Fibroblast of the conjunctiva (primary cell): Measurements from ENCODE around the gene SNN.

ENCODE experiments used
- DNase-seq: peaks from one replicate; pipeline ENCODE4 v3.0.0-alpha.2; 2010; ENCODE audit warnings: low read depth

SNN gene

DNA sequence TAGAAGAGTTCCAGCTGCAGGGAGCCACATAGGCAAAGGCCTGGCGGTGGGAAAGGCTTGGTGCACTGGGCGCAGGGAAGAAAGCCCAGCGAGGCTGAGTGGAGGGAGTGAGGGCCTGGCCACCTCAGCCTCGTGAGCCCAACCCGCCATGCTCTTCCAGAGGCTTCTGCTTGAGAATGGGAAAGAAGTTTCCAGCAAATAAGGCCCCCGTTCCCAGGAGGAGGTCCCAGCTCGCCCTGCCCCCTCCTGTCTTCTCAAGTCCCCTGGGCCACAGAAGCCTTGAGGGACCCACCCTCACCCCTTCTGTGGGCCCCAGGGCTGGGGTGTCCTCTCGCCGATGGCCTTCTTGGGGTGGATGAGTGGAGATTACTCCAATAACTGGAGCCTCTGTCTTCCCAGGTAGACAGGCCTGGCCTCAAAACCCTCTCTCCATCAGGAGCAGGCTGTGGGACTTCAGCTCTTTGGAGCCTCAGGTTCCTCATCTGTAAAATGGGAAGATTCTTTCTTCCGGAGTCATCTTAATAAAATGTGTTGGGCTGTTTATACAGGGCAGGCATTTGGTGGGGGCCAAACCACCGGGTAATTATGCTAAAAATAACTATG lies 933 bp upstream of the SNN start:
- no peak for DNase-seq

- DNase-seq = no peak
Measured at GRCh38 chr16:11668623-11669379, 546 bp downstream of the SNN start.

GRCh38 chr16:11669380-11670146 lies 1.3 kb downstream of the SNN start:
- DNase-seq = no peak

- DNase-seq = no peak
Measured at GRCh38 chr16:11670171-11671131, 2.2 kb downstream of the SNN start.

- no peak for DNase-seq
Measured at GRCh38 chr16:11671271-11671670, 3.0 kb downstream of the SNN start.

DNA sequence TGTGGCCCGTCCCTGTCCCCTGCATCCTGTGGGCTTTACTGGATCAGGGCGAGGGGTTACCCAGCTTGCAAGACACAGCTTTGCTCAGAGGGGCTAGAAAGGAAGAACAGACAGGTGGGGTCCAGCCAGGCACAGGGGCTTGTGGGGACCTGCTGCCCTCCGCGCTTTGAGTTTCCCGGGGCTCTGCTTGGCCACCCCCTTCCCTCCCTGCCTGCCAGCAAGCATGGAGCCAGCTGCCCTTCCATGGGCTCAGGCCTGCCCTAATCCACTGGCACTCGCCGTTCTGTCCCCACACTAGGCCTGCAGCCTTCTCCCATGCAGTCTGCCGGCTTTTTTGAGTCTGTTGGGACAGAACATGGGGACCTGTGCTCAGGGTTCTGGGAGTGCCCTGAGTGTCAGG lies 3.4 kb downstream of the SNN start:
- DNase-seq = no peak

GRCh38 chr16:11672206-11673090 lies 4.2 kb downstream of the SNN start:
- no peak for DNase-seq

DNA sequence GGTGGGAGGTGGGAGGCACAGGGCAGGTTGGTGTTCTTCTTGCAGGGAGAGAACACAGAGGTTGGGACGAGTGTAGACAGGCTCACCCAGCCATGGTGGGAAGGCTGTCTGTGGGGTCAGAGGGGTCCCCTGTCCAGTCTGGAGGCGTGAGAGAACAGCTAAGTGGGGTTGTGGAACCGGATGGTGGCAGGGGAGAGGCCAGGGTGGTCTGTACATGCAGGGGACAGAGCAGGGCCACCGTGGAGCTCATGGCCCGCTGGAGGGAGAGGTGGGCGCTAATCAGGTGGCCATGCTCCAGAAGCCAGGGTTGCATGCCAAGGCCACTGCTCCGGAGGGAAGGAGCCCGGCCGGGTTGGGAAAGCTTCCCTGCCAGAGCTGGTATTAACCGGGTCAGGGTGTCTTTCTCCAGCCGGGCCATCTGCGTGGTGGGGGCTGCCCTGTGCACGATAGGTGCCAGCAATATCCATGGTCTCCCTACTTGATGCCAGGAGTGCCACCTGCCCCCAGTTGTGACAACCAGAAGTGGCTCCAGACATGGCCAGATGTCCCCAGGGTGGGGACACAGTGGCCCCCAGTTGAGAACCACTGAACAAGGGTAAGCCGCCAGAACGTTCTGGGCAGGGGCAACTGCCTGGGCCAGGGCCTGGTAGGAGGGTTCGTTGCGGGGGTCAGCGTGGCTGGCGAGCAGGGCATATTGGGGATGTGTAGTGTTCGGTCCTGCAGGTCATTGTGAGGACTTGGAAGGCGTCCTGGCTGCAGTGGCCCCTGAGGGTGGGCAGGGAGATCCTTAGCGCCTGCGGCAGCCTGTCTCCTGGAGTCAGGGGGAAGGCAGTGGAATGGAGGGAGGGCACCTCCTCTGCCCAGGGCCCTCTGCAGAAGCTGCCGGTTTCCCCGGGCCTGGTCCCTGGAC lies 5.1 kb downstream of the SNN start:
- no peak for DNase-seq

DNA sequence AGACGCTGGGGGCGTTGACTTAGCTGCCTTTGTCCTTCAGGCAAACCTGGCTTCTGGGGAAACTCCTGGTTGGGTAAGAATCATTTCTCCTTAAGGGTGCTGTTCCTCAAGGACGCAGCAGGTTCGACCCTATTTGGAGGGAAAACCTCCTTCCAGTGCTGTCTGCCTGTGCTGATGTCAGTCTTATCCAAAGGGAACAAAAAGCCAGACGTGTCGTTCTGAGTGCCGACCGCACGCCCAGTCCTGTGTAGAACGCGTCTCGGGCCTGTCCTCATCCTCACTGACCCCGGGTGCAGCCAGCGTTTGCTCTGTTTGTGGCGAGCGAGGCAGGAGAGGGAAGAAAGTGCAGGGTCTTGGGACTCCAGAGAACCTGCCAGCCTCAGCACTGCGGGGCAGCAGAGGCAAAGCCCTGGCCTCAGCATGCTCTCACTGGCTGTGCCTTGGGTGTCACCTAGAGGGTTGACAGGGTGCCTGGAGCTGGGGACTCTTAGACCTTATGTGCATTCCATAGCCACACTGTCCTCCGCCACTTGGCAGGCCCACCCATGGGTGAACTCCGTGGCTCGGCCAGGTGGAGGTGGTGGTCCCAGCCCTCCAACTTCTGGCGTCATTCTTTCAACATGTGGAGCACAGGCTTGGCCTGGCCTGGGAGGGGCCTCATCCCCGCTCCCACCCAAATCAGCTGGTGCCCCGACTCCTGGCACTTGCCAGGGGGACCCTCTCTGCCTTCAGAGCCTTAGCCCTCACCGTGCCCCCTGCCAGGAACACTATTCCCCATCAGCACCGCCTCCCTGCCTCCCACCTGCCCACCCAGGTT lies 6.0 kb downstream of the SNN start:
- no peak for DNase-seq

DNA sequence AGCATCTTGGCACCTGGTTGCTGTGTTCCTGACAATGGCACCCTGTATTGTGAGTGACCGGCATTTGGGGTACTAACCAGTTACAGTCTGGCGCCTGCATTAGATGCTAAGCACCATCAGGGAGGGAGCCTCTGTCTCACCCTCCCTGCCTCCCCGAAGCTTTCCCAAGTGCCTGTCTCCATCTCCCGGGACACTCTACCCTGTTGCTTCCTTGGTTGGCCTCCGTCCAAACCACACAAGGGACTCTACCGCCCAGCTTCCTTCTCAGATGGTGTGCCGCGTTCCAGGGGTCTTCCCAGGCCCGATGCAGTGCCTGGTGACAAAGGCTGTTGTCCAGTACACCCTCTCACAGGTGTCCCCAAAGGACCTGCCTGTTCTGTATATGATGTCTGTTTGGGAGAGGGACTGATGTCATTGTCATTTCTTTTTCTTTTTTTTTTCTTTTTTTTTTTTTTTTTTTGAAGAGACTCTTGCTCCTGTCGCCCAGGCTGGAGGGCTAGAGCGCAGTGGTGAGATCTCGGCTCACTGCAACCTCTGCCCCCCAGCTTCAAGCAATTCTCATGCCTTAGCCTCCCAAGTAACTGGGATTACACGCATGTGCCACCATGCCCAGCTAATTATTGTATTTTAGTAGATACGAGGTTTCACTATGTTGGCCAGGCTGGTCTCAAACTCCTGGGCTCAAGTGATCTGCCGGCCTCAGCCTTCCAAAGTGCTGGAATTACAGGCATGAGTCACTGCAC lies 6.7 kb downstream of the SNN start:
- no peak for DNase-seq

DNA sequence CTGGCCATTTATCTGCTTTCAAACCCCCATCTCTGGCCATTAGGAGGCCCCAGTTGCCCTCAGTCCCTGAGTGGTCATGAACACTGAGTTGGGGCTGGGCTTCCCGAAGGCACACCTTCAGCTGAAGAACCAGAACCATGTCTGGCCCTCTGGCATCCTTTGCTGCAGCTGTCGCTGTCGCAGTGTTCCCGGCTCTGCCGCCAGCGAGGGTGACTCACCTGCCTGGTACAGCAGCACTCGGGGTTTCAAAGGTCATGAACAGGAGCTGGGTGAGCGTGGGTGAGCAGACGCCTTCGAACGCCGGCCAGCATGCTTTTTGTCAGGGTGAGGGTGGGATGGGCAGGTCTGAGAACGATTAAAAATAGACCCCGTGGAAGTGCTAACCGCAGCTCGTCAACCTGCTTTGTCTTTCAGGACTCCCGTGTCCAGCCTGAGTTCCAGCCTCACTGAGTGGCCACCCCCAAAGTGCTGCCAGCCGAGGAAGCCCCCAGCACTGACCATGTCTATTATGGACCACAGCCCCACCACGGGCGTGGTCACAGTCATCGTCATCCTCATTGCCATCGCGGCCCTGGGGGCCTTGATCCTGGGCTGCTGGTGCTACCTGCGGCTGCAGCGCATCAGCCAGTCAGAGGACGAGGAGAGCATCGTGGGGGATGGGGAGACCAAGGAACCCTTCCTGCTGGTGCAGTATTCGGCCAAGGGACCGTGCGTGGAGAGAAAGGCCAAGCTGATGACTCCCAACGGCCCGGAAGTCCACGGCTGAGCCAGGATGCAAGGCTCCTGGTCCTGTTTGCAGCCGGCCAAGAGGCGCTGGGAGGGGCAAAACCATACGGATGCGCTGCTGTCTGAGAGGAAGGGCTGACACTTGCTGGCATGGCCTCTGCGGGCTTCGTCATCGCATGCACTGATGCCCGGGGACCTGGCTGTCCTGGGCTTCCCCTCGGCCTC lies 7.6 kb downstream of the SNN start:
- DNase-seq = no peak

- no peak for DNase-seq
Measured at GRCh38 chr16:11676799-11677198, 8.5 kb downstream of the SNN start.

DNA sequence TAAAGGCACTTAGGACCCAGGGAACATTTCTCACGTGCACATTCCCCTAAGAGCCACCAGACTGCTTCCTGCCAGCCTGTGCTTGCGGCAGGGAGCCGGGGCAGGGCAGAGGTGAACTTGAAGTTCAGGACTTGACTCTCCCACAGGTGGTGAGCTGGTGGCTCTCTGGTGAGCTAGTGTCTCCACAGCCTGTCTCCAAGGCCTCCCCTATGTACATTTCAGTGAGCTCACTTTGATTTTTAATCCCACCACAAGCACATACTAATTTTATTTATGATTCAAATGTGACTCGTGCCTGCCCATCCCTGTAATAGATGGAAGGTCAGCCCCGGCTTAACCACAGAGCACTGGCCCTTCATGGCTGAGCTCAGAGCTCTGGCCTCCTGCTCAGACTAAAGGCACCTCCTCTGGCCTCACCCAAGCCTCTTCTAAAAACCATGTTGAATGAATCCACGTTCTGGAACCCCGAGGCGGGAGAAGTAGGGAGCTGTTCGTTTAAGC lies 9.2 kb downstream of the SNN start:
- DNase-seq = no peak

DNA sequence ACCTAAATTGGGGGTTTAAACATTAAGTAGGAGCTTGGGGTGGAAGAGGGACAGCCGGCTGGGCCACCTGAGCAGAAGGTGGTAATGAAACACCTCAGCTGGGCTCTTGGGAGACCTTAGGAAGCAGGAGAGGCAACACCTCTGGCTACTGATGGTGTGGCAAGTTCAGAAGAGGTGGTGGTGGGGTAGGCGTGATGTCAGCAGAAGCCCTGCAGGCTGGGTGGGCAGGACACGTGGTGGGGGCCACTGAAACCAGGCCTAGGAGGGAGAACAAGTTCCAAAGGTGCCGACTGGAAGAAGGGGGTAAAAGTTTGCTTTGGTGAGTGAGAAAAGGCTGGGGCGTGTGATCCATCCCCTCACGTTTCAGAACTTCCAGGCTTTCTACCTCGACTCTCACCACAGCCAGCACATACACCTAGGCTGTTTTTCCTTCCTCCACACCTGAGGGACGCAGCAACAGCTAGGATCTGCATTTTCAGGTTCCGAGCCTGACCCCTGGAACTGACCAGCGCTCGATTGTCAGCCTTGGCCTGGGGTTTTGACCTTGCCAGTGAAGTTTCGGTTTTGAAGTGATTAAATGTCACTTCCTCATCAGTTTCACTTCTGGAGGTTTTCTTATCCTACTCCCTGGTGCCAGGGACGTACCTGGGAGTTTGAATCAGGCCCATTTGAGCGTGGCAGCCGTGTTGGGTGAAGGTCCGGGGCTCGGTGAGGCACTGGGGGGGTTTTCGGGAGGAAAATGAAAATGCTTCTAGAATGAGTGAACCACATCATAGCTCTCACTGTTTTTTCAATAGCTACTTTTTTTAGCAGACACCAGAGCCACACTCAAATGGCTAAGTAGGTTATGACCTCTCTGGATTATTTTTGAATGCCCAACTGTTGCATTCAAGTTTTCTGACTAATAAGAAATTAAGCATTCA lies 10.0 kb downstream of the SNN start:
- no peak for DNase-seq

GRCh38 chr16:11679250-11679649 lies 11.0 kb downstream of the SNN start:
- no peak for DNase-seq
